CD4-positive, alpha-beta T cell (primary cell): ENCODE measurements around the gene ST3GAL3. TPM values are rescaled to one million over a fixed set of nuclear protein-coding genes. Genes with fewer than 3 reads are reported as not detected.

Source experiments
- ATAC-seq: fragments of 200-7000 bp; cut with Tn5 transposase; one replicate; pipeline ENCODE4 v1.10.0; 2022; ENCODE audit warnings: mild to moderate bottlenecking; ENCODE audit not compliant: poor library complexity
- CTCF ChIA-PET: fragments of 350-600 bp; sonication (Branson Sonifier 250); formaldehyde crosslinking; loops from one replicate; lab custom pipeline; 2021; ENCODE audit warnings: antibody characterized with exemption, inconsistent platforms; lab: Charles Lee
- POLR2A ChIA-PET: fragments of 350-600 bp; sonication (Branson Sonifier 250); formaldehyde crosslinking; loops from one replicate; lab custom pipeline; 2021; ENCODE audit warnings: antibody characterized with exemption, inconsistent platforms; lab: Charles Lee
- DNase-seq, 14 experiments: peaks; one replicate each; pipeline ENCODE4 v3.0.0-alpha.2; 2013 to 2020; ENCODE audit warnings: mixed read lengths in 2 of 14
- H3K27ac ChIP-seq, 2 donors: one replicate each; pipeline versions ENCODE4 v1.5.1 to v1.7.0; 2013; ENCODE audit warnings: low read length in 2 of 2, low read depth in 1 of 2, mild to moderate bottlenecking in 1 of 2
- H3K27me3 ChIP-seq, 2 experiments: 1 replicate in 1 of 2; 2 replicates in 1 of 2; pipeline versions ENCODE4 v1.6.1 to v1.7.0; 2013; ENCODE audit warnings: low read length in 2 of 2, control low read depth in 1 of 2, mild to moderate bottlenecking in 1 of 2, moderate library complexity in 1 of 2; ENCODE audit not compliant: insufficient read depth in 2 of 2, control insufficient read depth in 1 of 2
- H3K36me3 ChIP-seq: one replicate; pipeline ENCODE4 v1.6.1; 2013; ENCODE audit warnings: low read length, control low read depth; ENCODE audit not compliant: insufficient read depth
- H3K4me1 ChIP-seq: one replicate; pipeline ENCODE4 v1.6.1; 2013; ENCODE audit warnings: low read length, control low read depth; ENCODE audit not compliant: insufficient read depth
- H3K4me3 ChIP-seq: one replicate; pipeline ENCODE4 v1.5.1; 2013; ENCODE audit warnings: mild to moderate bottlenecking, low read length, moderate library complexity
- H3K9me3 ChIP-seq, 2 experiments: 1 replicate in 1 of 2; 2 replicates in 1 of 2; pipeline versions ENCODE4 v1.6.1 to v1.7.0; 2013; ENCODE audit warnings: low read length in 2 of 2, mild to moderate bottlenecking in 2 of 2, control low read depth in 1 of 2, moderate library complexity in 1 of 2; ENCODE audit not compliant: control insufficient read depth in 1 of 2, insufficient read depth in 1 of 2
- H3K27ac Mint-ChIP-seq: one replicate; pipeline ENCODE4 v1.8.0; 2020; ENCODE audit warnings: mixed read lengths
- H3K27me3 Mint-ChIP-seq: one replicate; pipeline ENCODE4 v1.8.0; 2021; ENCODE audit warnings: mixed read lengths
- H3K36me3 Mint-ChIP-seq: one replicate; pipeline ENCODE4 v1.8.0; 2021; ENCODE audit warnings: low read depth, mixed read lengths
- H3K4me1 Mint-ChIP-seq: one replicate; pipeline ENCODE4 v1.8.0; 2021; ENCODE audit warnings: low read depth, mixed read lengths
- H3K4me3 Mint-ChIP-seq: one replicate; pipeline ENCODE4 v1.8.0; 2020; ENCODE audit warnings: mild to moderate bottlenecking, mixed read lengths
- H3K9me3 Mint-ChIP-seq: one replicate; pipeline ENCODE4 v1.8.0; 2020; ENCODE audit warnings: mixed read lengths
- CTCF ChIP-seq: fragments of 200-600 bp; IDR thresholded peaks from one replicate; pipeline ENCODE4 v1.8.0; 2022; ENCODE audit warnings: antibody characterized with exemption, mild to moderate bottlenecking
- intact Hi-C, 2 experiments: fragments of 100-400 bp; cut with DNase I in 1 of 2; cut with micrococcal nuclease in 1 of 2; formaldehyde crosslinking; loops; one replicate each; pipeline versions ENCODE4 v1.15.1 to v1.9.0; 2023 to 2025; cut with DNase I, micrococcal nuclease
- total RNA-seq, 174 experiments: library from RNA in 2 of 174; stranded (reverse) in 2 of 174; gene quantifications; one replicate each; pipeline ENCODE4 v1.2.3 and lab custom pipeline; 2021 to 2026

ST3GAL3 gene
- total RNA-seq, 2 experiments from 2014 or later = 17.6 to 20.5 TPM

GRCh38 chr1:43806183-43806582 lies 98.8 kb downstream of the ST3GAL3 start:
- peaks cover 5% of the 10 kb centered on the region for H3K9me3 Mint-ChIP-seq
- POLR2A ChIA-PET = no interaction called here
- ATAC-seq (no peak), DNase-seq (no peak)
- intact Hi-C loops = no loop called here
- H3K9me3 ChIP-seq = no peaks in the 10 kb centered on the region
- TF ChIP-seq CTCF = no peak
- CTCF ChIA-PET = no interaction called here
- peaks cover 3% of the 10 kb centered on the region for H3K36me3 ChIP-seq
- H3K4me3 Mint-ChIP-seq = no peak overlapping the region
- no peak overlapping the region for H3K27ac Mint-ChIP-seq
- no peaks in the 10 kb centered on the region for H3K4me1 ChIP-seq
- H3K4me3 ChIP-seq = no peak overlapping the region
- no peaks in the 10 kb centered on the region for H3K27me3 Mint-ChIP-seq
- no peaks in the 10 kb centered on the region for H3K4me1 Mint-ChIP-seq
- peaks cover 39% of the 10 kb centered on the region for H3K36me3 Mint-ChIP-seq
- H3K27me3 ChIP-seq = no peaks in the 10 kb centered on the region
- H3K27ac ChIP-seq = no peak overlapping the region

- CTCF ChIA-PET = no interaction called here
- no peak overlapping the region for H3K4me3 Mint-ChIP-seq
- ATAC-seq = no peak
These were observed 101.8 kb downstream of the ST3GAL3 start for GRCh38 chr1:43809097-43809673.

GRCh38 chr1:43812579-43812978 lies 105.2 kb downstream of the ST3GAL3 start:
- H3K27me3 Mint-ChIP-seq = no peaks in the 10 kb centered on the region
- Histone ChIP-seq H3K36me3 (peaks cover 13% of the 10 kb centered on the region), H3K4me3 (no peak overlapping the region), H3K27ac (no peak overlapping the region), H3K4me1 (no peaks in the 10 kb centered on the region), H3K27me3 (no peaks in the 10 kb centered on the region), H3K9me3 (peaks cover 0 to 3% of the 10 kb centered on the region in 2 experiments)
- ChIA-PET CTCF (no interaction called here), POLR2A (no interaction called here)
- no peak overlapping the region for H3K27ac Mint-ChIP-seq
- DNase-seq (no peak), ATAC-seq (no peak)
- intact Hi-C loops = no loop called here
- no peak for TF ChIP-seq CTCF
- no peak overlapping the region for H3K4me3 Mint-ChIP-seq
- peaks cover 74% of the 10 kb centered on the region for H3K36me3 Mint-ChIP-seq
- no peaks in the 10 kb centered on the region for H3K4me1 Mint-ChIP-seq
- peaks cover 5% of the 10 kb centered on the region for H3K9me3 Mint-ChIP-seq

More at GRCh38 chr1:43809097-43809673, 101.8 kb downstream of the ST3GAL3 start:
- Mint-ChIP-seq H3K9me3 (peaks cover 5% of the 10 kb centered on the region), H3K27ac (no peak overlapping the region), H3K27me3 (no peaks in the 10 kb centered on the region), H3K4me1 (no peaks in the 10 kb centered on the region), H3K36me3 (peaks cover 44% of the 10 kb centered on the region)
- intact Hi-C loops = no loop called here
- no peaks in the 10 kb centered on the region for H3K27me3 ChIP-seq
- no peak overlapping the region for H3K4me3 ChIP-seq
- H3K4me1 ChIP-seq = no peaks in the 10 kb centered on the region
- TF ChIP-seq CTCF = no peak
- POLR2A ChIA-PET = no interaction called here
- no peak overlapping the region for H3K27ac ChIP-seq
- DNase-seq = no peak
- H3K36me3 ChIP-seq = no peaks in the 10 kb centered on the region
- H3K9me3 ChIP-seq = no peaks in the 10 kb centered on the region
